ENCODE results near the gene C16orf89. TPM values are rescaled to one million over a fixed set of nuclear protein-coding genes. Genes with fewer than 3 reads are reported as not detected.
"Not testable (repeated sequence)": the region's sequence is repeated elsewhere in the genome, so short reads cannot be mapped to it uniquely, and the experiment has no call there.

The C16orf89 gene
- not detected for total RNA-seq
- total RNA-seq (2013) = not detected

GRCh38 chr16:5065813-5066212 is at the start of gene C16orf89:
TSS of gene C16orf89 (minus strand) at chr16:5065956. CDS start at chr16:5065908, 48 bp downstream.
- Mint-ChIP-seq H3K4me3 (no peak within 1 kb of the TSS), H3K27me3 (ENCODE audit: low read depth in 2 of 2) (peaks cover 0 to 7% of the 10 kb centered on the region in 2 donors), H3K9me3 (no peaks in the 10 kb centered on the region), H3K27ac (no peak within 1 kb of the TSS), H3K36me3 (no peaks in the 10 kb centered on the region), H3K4me1 (peaks cover 2% of the 10 kb centered on the region in 2 donors)
- ATAC-seq = no peak
- no peaks in the 10 kb centered on the region for H3K9me3 ChIP-seq (ENCODE audit: control insufficient read depth, insufficient read depth, low read length)
- no peaks in the 10 kb centered on the region for H3K4me1 ChIP-seq (ENCODE audit: control insufficient read depth, insufficient read depth, low read length)
- H3K27ac ChIP-seq (ENCODE audit: low read length) = no peak within 1 kb of the TSS
- WGBS (ENCODE audit: insufficient coverage) = 85% methylated on average over 10 of the region's 10 CpGs
- TF ChIP-seq CTCF (IDR thresholded peaks at IDR 0.05) = no peak
- intact Hi-C loops (cut with micrococcal nuclease) = no loop called here
- DNase-seq = no peak
- no peak within 1 kb of the TSS for H3K4me3 ChIP-seq (ENCODE audit: low read length)
- no peaks in the 10 kb centered on the region for H3K27me3 ChIP-seq (ENCODE audit: control insufficient read depth, insufficient read depth, low read length)
- H3K36me3 ChIP-seq (ENCODE audit: control insufficient read depth, insufficient read depth, low read length) = no peaks in the 10 kb centered on the region

GRCh38 chr16:5110933-5111332 is 45.2 kb upstream of the C16orf89 start:
- H3K9me3 Mint-ChIP-seq; intact Hi-C loops (cut with micrococcal nuclease); ATAC-seq; H3K4me3 ChIP-seq (ENCODE audit: low read length); H3K27ac Mint-ChIP-seq; DNase-seq; H3K4me3 Mint-ChIP-seq; H3K27me3 ChIP-seq (ENCODE audit: control insufficient read depth, insufficient read depth, low read length); H3K9me3 ChIP-seq (ENCODE audit: control insufficient read depth, insufficient read depth, low read length); H3K36me3 Mint-ChIP-seq; H3K4me1 Mint-ChIP-seq; H3K27ac ChIP-seq (ENCODE audit: low read length); H3K4me1 ChIP-seq (ENCODE audit: control insufficient read depth, insufficient read depth, low read length); H3K36me3 ChIP-seq (ENCODE audit: control insufficient read depth, insufficient read depth, low read length): not testable (repeated sequence)
- 69% methylated on average over 7 of the region's 10 CpGs for WGBS (ENCODE audit: insufficient coverage)
- peaks cover 11 to 15% of the 10 kb centered on the region in 2 donors for H3K27me3 Mint-ChIP-seq (ENCODE audit: low read depth in 2 of 2)

- Histone ChIP-seq H3K27ac (ENCODE audit: low read length) (no peak overlapping the region), H3K27me3 (ENCODE audit: control insufficient read depth, insufficient read depth, low read length) (no peaks in the 10 kb centered on the region), H3K4me3 (ENCODE audit: low read length) (no peak overlapping the region), H3K9me3 (ENCODE audit: control insufficient read depth, insufficient read depth, low read length) (no peaks in the 10 kb centered on the region), H3K4me1 (ENCODE audit: control insufficient read depth, insufficient read depth, low read length) (no peaks in the 10 kb centered on the region), H3K36me3 (ENCODE audit: control insufficient read depth, insufficient read depth, low read length) (no peaks in the 10 kb centered on the region)
- TF ChIP-seq CTCF (IDR thresholded peaks at IDR 0.05) = no peak
- no peak for DNase-seq
- no peak for ATAC-seq
- Mint-ChIP-seq H3K27me3 (ENCODE audit: low read depth in 2 of 2) (peaks cover 10 to 11% of the 10 kb centered on the region in 2 donors), H3K4me3 (no peak overlapping the region), H3K9me3 (no peaks in the 10 kb centered on the region), H3K4me1 (no peaks in the 10 kb centered on the region), H3K27ac (no peak overlapping the region), H3K36me3 (no peaks in the 10 kb centered on the region)
- WGBS (ENCODE audit: insufficient coverage) = 94% methylated on average over 27 of the region's 27 CpGs
- intact Hi-C loops (cut with micrococcal nuclease) = no loop called here
These were observed 42.9 kb upstream of the C16orf89 start for GRCh38 chr16:5108505-5109158.

GRCh38 chr16:5105039-5105438 is 39.3 kb upstream of the C16orf89 start:
- H3K27me3 ChIP-seq (ENCODE audit: control insufficient read depth, insufficient read depth, low read length); H3K9me3 ChIP-seq (ENCODE audit: control insufficient read depth, insufficient read depth, low read length); H3K4me1 Mint-ChIP-seq; H3K4me3 Mint-ChIP-seq; H3K36me3 Mint-ChIP-seq; H3K9me3 Mint-ChIP-seq; H3K27ac Mint-ChIP-seq; H3K4me3 ChIP-seq (ENCODE audit: low read length); ATAC-seq; H3K27ac ChIP-seq (ENCODE audit: low read length); DNase-seq; H3K4me1 ChIP-seq (ENCODE audit: control insufficient read depth, insufficient read depth, low read length); H3K27me3 Mint-ChIP-seq (ENCODE audit: low read depth in 2 of 2); H3K36me3 ChIP-seq (ENCODE audit: control insufficient read depth, insufficient read depth, low read length); intact Hi-C loops (cut with micrococcal nuclease): not testable (repeated sequence)
- no CpG with 5 or more reads among the region's 5 CpGs for WGBS (ENCODE audit: insufficient coverage)

- H3K27ac Mint-ChIP-seq; H3K4me3 Mint-ChIP-seq; H3K4me1 Mint-ChIP-seq; H3K27ac ChIP-seq (ENCODE audit: low read length); H3K9me3 ChIP-seq (ENCODE audit: control insufficient read depth, insufficient read depth, low read length); DNase-seq; H3K9me3 Mint-ChIP-seq; H3K36me3 ChIP-seq (ENCODE audit: control insufficient read depth, insufficient read depth, low read length); H3K4me1 ChIP-seq (ENCODE audit: control insufficient read depth, insufficient read depth, low read length); H3K27me3 ChIP-seq (ENCODE audit: control insufficient read depth, insufficient read depth, low read length); H3K27me3 Mint-ChIP-seq (ENCODE audit: low read depth in 2 of 2); ATAC-seq; H3K36me3 Mint-ChIP-seq; H3K4me3 ChIP-seq (ENCODE audit: low read length); intact Hi-C loops (cut with micrococcal nuclease): not testable (repeated sequence)
- 88% methylated on average over 9 of the region's 12 CpGs for WGBS (ENCODE audit: insufficient coverage)
These were observed 37.7 kb upstream of the C16orf89 start for GRCh38 chr16:5103296-5104032.

- not testable (repeated sequence) for H3K27me3 Mint-ChIP-seq (ENCODE audit: low read depth in 2 of 2); H3K27ac ChIP-seq (ENCODE audit: low read length); DNase-seq; H3K9me3 Mint-ChIP-seq; H3K36me3 Mint-ChIP-seq; ATAC-seq; H3K4me1 ChIP-seq (ENCODE audit: control insufficient read depth, insufficient read depth, low read length); H3K36me3 ChIP-seq (ENCODE audit: control insufficient read depth, insufficient read depth, low read length); H3K27me3 ChIP-seq (ENCODE audit: control insufficient read depth, insufficient read depth, low read length); H3K4me3 ChIP-seq (ENCODE audit: low read length); H3K9me3 ChIP-seq (ENCODE audit: control insufficient read depth, insufficient read depth, low read length)
- intact Hi-C loops (cut with micrococcal nuclease) = loop anchor here (10.0 kb wide), 3 partner anchors 64 to 254 kb away; partner anchors contain the start of genes GLYR1, NAGPA, SEC14L5 and UBN1
- WGBS (ENCODE audit: insufficient coverage) = no CpG with 5 or more reads among the region's 4 CpGs
- Mint-ChIP-seq H3K27ac (peak overlapping the region in 1 of 2 donors; percentile 95), H3K4me1 (peaks cover 10 to 12% of the 10 kb centered on the region in 2 donors), H3K4me3 (peak overlapping the region; percentile 68)
These were observed 33.4 kb upstream of the C16orf89 start for GRCh38 chr16:5099174-5099573.

Measured in natural killer cell (primary cell).